PC-9 (cell line): ENCODE measurements around the gene UNC5B. TPM values are rescaled to one million over a fixed set of nuclear protein-coding genes. Genes with fewer than 3 reads are reported as not detected.

ENCODE experiments used
- BruUV-seq: library from RNA; stranded (reverse); fragments of 400-500 nt; replicated peaks from 2 replicates; lab custom pipeline; 2021; lab: Mats Ljungman, UMichigan
- CTCF ChIA-PET: fragments of 300-600 bp; sonication (Branson Sonifier 250); formaldehyde crosslinking; loops from one replicate; lab custom pipeline; 2022; ENCODE audit warnings: antibody characterized with exemption; lab: Charles Lee
- POLR2A ChIA-PET: fragments of 300-600 bp; sonication (Branson Sonifier 250); formaldehyde crosslinking; loops from one replicate; lab custom pipeline; 2022; ENCODE audit warnings: antibody characterized with exemption; ENCODE audit not compliant: unreplicated experiment; lab: Charles Lee
- DNase-seq, 2 experiments: peaks; one replicate each; pipeline versions ENCODE4 v3.0.0 to v3.0.0-alpha.2; 2015 to 2022; ENCODE audit warnings: mixed read lengths in 1 of 2
- H2AFZ ChIP-seq: fragments of 200-600 bp; sonication (generic); 2 replicates; pipeline ENCODE4 v1.8.1; 2017; ENCODE audit warnings: antibody characterized with exemption
- H3F3A ChIP-seq: fragments of 200-600 bp; sonication (generic); 2 replicates; pipeline ENCODE4 v1.8.1; 2017; ENCODE audit warnings: antibody characterized with exemption, mild to moderate bottlenecking, low read depth; ENCODE audit not compliant: insufficient read depth
- H3K27ac ChIP-seq: fragments of 200-600 bp; sonication (generic); 2 replicates; pipeline ENCODE4 v1.6.1; 2016; ENCODE audit warnings: mixed run types
- H3K27me3 ChIP-seq: fragments of 200-600 bp; sonication (generic); 2 replicates; pipeline ENCODE4 v1.6.1; 2016; ENCODE audit warnings: low read depth, mixed run types; ENCODE audit not compliant: insufficient read depth
- H3K36me3 ChIP-seq: fragments of 200-600 bp; sonication (generic); 2 replicates; pipeline ENCODE4 v1.6.1; 2016; ENCODE audit warnings: low read depth, mixed run types
- H3K4me1 ChIP-seq: fragments of 200-600 bp; sonication (generic); replicated peaks from 2 replicates; pipeline ENCODE4 v1.6.1; 2016; ENCODE audit warnings: mixed run types; ENCODE audit not compliant: insufficient read depth
- H3K4me2 ChIP-seq: fragments of 200-600 bp; sonication (generic); 2 replicates; pipeline ENCODE4 v1.6.1; 2017; ENCODE audit warnings: mixed run types
- H3K4me3 ChIP-seq: fragments of 200-600 bp; sonication (generic); 2 replicates; pipeline ENCODE4 v1.6.1; 2016; ENCODE audit warnings: mixed run types
- H3K79me2 ChIP-seq: fragments of 200-600 bp; sonication (generic); 2 replicates; pipeline ENCODE4 v1.6.1; 2017; ENCODE audit warnings: low read depth, mixed run types
- H3K9me2 ChIP-seq: fragments of 200-600 bp; sonication (generic); 2 replicates; pipeline ENCODE4 v1.8.1; 2017; ENCODE audit warnings: mild to moderate bottlenecking; ENCODE audit not compliant: insufficient read depth
- H3K9me3 ChIP-seq: fragments of 200-600 bp; sonication (generic); 2 replicates; pipeline ENCODE4 v1.8.1; 2016; ENCODE audit warnings: low read depth; ENCODE audit not compliant: insufficient read depth
- H4K20me1 ChIP-seq: fragments of 200-600 bp; sonication (generic); 2 replicates; pipeline ENCODE4 v1.8.1; 2017; ENCODE audit not compliant: insufficient read depth
- EZH2 ChIP-seq: fragments of 200-600 bp; sonication (generic); IDR thresholded peaks from 2 replicates; pipeline ENCODE4 v1.8.0; 2017; ENCODE audit warnings: antibody characterized with exemption, low read depth
- intact Hi-C: fragments of 100-400 bp; cut with micrococcal nuclease; formaldehyde crosslinking; loops from one replicate; pipeline ENCODE4 v1.10.0; 2022; ENCODE audit not compliant: unreplicated experiment
- total RNA-seq: library from RNA; stranded (reverse); gene quantifications from 2 replicates; pipeline ENCODE4 v1.2.3, GENCODE V29; 2021
- TF ChIP-seq, protein P1 (sequence below): fragments of 200-600 bp; sonication (generic); conservative IDR thresholded peaks from 2 replicates; pipeline ENCODE4 v1.6.1; 2017; ENCODE audit warnings: mixed run types, antibody characterized with exemption, mild to moderate bottlenecking, moderate library complexity

The UNC5B gene
- total RNA-seq, 1 experiment from 2014 or later: 1.7 TPM

GRCh38 chr10:71222601-71223346 is 10.4 kb downstream of the UNC5B start:
- Histone ChIP-seq H3K79me2 (no peaks in the 10 kb centered on the region), H3K27me3 (no peaks in the 10 kb centered on the region), H2AFZ (no peak overlapping the region), H4K20me1 (no peaks in the 10 kb centered on the region), H3K4me1 (peaks cover 10% of the 10 kb centered on the region), H3K4me3 (no peak overlapping the region), H3K4me2 (no peak overlapping the region), H3K27ac (no peak overlapping the region), H3K9me2 (no peaks in the 10 kb centered on the region), H3F3A (no peaks in the 10 kb centered on the region), H3K36me3 (no peaks in the 10 kb centered on the region), H3K9me3 (no peaks in the 10 kb centered on the region)
- TF ChIP-seq, protein P1, sequence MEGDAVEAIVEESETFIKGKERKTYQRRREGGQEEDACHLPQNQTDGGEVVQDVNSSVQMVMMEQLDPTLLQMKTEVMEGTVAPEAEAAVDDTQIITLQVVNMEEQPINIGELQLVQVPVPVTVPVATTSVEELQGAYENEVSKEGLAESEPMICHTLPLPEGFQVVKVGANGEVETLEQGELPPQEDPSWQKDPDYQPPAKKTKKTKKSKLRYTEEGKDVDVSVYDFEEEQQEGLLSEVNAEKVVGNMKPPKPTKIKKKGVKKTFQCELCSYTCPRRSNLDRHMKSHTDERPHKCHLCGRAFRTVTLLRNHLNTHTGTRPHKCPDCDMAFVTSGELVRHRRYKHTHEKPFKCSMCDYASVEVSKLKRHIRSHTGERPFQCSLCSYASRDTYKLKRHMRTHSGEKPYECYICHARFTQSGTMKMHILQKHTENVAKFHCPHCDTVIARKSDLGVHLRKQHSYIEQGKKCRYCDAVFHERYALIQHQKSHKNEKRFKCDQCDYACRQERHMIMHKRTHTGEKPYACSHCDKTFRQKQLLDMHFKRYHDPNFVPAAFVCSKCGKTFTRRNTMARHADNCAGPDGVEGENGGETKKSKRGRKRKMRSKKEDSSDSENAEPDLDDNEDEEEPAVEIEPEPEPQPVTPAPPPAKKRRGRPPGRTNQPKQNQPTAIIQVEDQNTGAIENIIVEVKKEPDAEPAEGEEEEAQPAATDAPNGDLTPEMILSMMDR: no peak
- no peak for TF ChIP-seq EZH2
- no TSS peak for BruUV-seq
- POLR2A ChIA-PET: no interaction called here
- no peak for DNase-seq
- intact Hi-C loops: no loop called here
- CTCF ChIA-PET: no interaction called here

DNA sequence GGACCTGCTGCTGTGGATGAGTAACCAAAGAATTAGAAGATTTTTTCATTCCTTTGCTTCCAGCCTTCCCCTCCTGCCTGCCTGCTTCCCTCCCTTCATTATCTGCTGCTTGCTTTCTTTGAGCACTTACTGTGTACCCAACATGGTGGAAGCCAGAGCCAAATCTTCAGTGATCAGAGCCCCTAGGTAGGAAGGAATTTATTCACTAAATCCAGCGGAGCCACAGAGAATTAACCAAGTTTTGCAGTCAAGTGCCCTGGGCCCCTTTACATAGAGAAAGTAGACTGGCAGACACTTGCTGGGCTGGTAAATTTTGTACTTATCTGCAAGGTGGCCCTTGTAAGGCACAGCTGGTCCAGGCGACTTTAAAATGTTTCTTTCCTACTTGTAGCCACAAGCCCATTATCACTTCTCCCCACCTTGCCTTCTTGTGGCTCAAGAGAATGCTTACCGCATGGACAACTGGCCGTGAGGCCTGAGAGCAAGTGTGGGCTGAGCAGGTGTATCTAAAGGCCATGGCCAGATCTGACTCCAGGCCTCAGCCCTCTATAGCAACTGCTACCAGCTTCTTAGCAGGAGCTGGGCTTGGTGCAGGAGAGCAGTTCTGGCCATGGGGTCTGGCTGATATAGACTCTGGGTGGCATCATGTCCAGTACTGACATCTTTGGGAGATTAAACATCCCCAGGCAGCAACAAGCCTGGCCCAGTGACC is 11.1 kb downstream of the UNC5B start:
- CTCF ChIA-PET: no interaction called here
- intact Hi-C loops: no loop called here
- H3K36me3 ChIP-seq: no peaks in the 10 kb centered on the region
- no peak overlapping the region for H3K27ac ChIP-seq
- DNase-seq: no peak
- POLR2A ChIA-PET: no interaction called here
- no peaks in the 10 kb centered on the region for H3K79me2 ChIP-seq
- H2AFZ ChIP-seq: no peak overlapping the region
- H3F3A ChIP-seq: no peaks in the 10 kb centered on the region
- TF ChIP-seq, protein P1: no peak
- no peak for TF ChIP-seq EZH2
- no peak overlapping the region for H3K4me3 ChIP-seq
- no peaks in the 10 kb centered on the region for H3K27me3 ChIP-seq
- no peaks in the 10 kb centered on the region for H3K9me2 ChIP-seq
- H4K20me1 ChIP-seq: no peaks in the 10 kb centered on the region
- no peaks in the 10 kb centered on the region for H3K9me3 ChIP-seq
- peaks cover 3% of the 10 kb centered on the region for H3K4me1 ChIP-seq
- no TSS peak for BruUV-seq
- no peak overlapping the region for H3K4me2 ChIP-seq

GRCh38 chr10:71225291-71226058 is 13.1 kb downstream of the UNC5B start:
- H3K4me3 ChIP-seq: no peak overlapping the region
- H3K4me2 ChIP-seq: no peak overlapping the region
- intact Hi-C loops: no loop called here
- H3K36me3 ChIP-seq: no peaks in the 10 kb centered on the region
- no peaks in the 10 kb centered on the region for H3K79me2 ChIP-seq
- H3K9me3 ChIP-seq: no peaks in the 10 kb centered on the region
- H4K20me1 ChIP-seq: no peaks in the 10 kb centered on the region
- H3F3A ChIP-seq: no peaks in the 10 kb centered on the region
- no peaks in the 10 kb centered on the region for H3K27me3 ChIP-seq
- ChIA-PET POLR2A (no interaction called here), CTCF (no interaction called here)
- BruUV-seq: no TSS peak
- no peaks in the 10 kb centered on the region for H3K4me1 ChIP-seq
- H2AFZ ChIP-seq: no peak overlapping the region
- DNase-seq: no peak
- no peaks in the 10 kb centered on the region for H3K9me2 ChIP-seq
- H3K27ac ChIP-seq: no peak overlapping the region
- TF ChIP-seq, protein P1: no peak
- TF ChIP-seq EZH2: no peak
